Measurements from ENCODE around the gene ENHO.

DNA sequence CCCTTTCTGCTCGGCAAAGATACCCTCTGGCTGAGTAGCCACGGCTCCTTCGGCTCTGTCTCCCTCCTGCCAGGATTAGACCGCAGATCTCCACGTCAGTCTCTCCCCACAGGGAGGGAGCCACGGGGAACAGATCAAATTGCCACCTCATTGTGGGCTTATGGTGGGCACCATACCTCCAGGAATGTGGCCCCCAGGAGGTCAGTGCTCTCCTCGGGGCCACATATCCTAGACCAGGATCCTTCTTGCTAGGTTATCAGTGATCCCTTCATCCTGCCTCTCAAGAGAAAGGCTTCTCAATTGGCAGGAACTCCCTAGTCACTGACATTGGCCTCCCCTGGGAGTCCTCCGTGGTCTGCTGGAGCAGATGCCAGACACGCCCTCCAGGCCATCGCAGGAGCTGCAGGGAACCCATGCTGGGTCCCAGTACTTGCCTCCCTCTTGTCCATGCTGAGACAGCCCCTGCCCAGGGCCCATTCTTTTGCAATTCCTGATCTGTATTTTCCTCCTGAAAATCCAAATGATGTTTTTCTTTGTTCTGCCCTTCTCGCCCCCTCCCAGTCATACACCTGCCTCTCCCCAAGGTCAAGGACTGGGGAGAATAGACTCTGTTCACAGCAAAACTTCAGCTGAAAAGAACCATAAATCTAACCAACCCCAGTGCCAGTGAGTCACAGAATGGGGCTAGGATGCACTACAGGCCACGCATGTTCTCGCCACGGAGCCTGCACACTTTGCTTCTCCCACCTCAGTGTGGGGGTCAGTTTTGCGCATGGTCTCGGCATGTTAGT lies 31.6 kb upstream of the ENHO start:
- TF ChIP-seq ZNF274 (IDR thresholded peaks at IDR 0.05; ENCODE audit: low read depth, low read length) = no peak
- no peak for TF ChIP-seq YY1 (IDR thresholded peaks at IDR 0.05; ENCODE audit: insufficient read depth, insufficient read length)
- no peak for TF ChIP-seq SUZ12 (IDR thresholded peaks at IDR 0.05; ENCODE audit: extremely low read depth, insufficient read depth, insufficient read length)
